Measurements from ENCODE around the gene MALAT1. TPM values are rescaled to one million over a fixed set of nuclear protein-coding genes. Genes with fewer than 3 reads are reported as not detected.

The MALAT1 gene
- total RNA-seq, 2 experiments from 2014 or later: 8,046 to 8,888 TPM

DNA sequence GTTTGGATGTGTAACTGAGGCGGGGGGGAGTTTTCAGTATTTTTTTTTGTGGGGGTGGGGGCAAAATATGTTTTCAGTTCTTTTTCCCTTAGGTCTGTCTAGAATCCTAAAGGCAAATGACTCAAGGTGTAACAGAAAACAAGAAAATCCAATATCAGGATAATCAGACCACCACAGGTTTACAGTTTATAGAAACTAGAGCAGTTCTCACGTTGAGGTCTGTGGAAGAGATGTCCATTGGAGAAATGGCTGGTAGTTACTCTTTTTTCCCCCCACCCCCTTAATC is 2.3 kb downstream of the MALAT1 start:
- POLR2A ChIA-PET: interaction anchor here (0.9 to 26.8 kb wide), 6 partner anchors 9 to 130 kb away, joined by 3 to 4089 read pairs (median 242); partner anchors contain the start of genes EHBP1L1, MALAT1 and NEAT1
- DNase-seq: no peak
- no peak overlapping the region for H3K27ac Mint-ChIP-seq
- H3K4me1 Mint-ChIP-seq (ENCODE audit: low read depth): peaks cover 30% of the 10 kb centered on the region
- H3K4me3 Mint-ChIP-seq: no peak overlapping the region
- H3K36me3 Mint-ChIP-seq: peaks cover 3% of the 10 kb centered on the region
- no peaks in the 10 kb centered on the region for H3K9me3 Mint-ChIP-seq
- CTCF ChIA-PET: interaction anchor here (5.5 kb wide), 1 partner anchor 85 kb away, joined by 46 read pairs; no protein-coding TSS in a partner anchor
- H3K27me3 Mint-ChIP-seq: peaks cover 14% of the 10 kb centered on the region
- intact Hi-C loops (cut with micrococcal nuclease): no loop called here

DNA sequence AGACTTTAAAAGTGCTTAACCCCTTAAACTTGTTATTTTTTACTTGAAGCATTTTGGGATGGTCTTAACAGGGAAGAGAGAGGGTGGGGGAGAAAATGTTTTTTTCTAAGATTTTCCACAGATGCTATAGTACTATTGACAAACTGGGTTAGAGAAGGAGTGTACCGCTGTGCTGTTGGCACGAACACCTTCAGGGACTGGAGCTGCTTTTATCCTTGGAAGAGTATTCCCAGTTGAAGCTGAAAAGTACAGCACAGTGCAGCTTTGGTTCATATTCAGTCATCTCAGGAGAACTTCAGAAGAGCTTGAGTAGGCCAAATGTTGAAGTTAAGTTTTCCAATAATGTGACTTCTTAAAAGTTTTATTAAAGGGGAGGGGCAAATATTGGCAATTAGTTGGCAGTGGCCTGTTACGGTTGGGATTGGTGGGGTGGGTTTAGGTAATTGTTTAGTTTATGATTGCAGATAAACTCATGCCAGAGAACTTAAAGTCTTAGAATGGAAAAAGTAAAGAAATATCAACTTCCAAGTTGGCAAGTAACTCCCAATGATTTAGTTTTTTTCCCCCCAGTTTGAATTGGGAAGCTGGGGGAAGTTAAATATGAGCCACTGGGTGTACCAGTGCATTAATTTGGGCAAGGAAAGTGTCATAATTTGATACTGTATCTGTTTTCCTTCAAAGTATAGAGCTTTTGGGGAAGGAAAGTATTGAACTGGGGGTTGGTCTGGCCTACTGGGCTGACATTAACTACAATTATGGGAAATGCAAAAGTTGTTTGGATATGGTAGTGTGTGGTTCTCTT is 2.8 kb downstream of the MALAT1 start:
- ChIA-PET CTCF (interaction anchor here (0.8 to 2.0 kb wide), 6 partner anchors 9 to 172 kb away, joined by 3 to 16 read pairs (median 4); partner anchors contain the start of gene NEAT1), POLR2A (interaction anchor here (0.9 to 26.8 kb wide), 11 partner anchors 9 to 388 kb away, joined by 3 to 4089 read pairs (median 5); partner anchors contain the start of genes CCDC85B, EHBP1L1, FRMD8 and MALAT1)
- intact Hi-C loops (cut with micrococcal nuclease): no loop called here
- Mint-ChIP-seq H3K27ac (no peak overlapping the region), H3K27me3 (peaks cover 14% of the 10 kb centered on the region), H3K4me1 (ENCODE audit: low read depth) (peaks cover 30% of the 10 kb centered on the region), H3K36me3 (peaks cover 3% of the 10 kb centered on the region), H3K4me3 (no peak overlapping the region), H3K9me3 (no peaks in the 10 kb centered on the region)
- no peak for DNase-seq

- intact Hi-C loops (cut with micrococcal nuclease): no loop called here
- H3K27me3 Mint-ChIP-seq: peaks cover 14% of the 10 kb centered on the region
- no peak overlapping the region for H3K27ac Mint-ChIP-seq
- ChIA-PET POLR2A (interaction anchor here (0.9 to 26.8 kb wide), 12 partner anchors 9 to 388 kb away, joined by 3 to 4089 read pairs (median 5); partner anchors contain the start of genes CCDC85B, DPF2, EHBP1L1 and FRMD8), CTCF (interaction anchor here (0.8 to 2.0 kb wide), 6 partner anchors 9 to 172 kb away, joined by 3 to 16 read pairs (median 4); partner anchors contain the start of gene NEAT1)
- H3K36me3 Mint-ChIP-seq: peaks cover 3% of the 10 kb centered on the region
- H3K4me1 Mint-ChIP-seq (ENCODE audit: low read depth): peaks cover 30% of the 10 kb centered on the region
- H3K9me3 Mint-ChIP-seq: no peaks in the 10 kb centered on the region
- H3K4me3 Mint-ChIP-seq: no peak overlapping the region
- no peak for DNase-seq
Measured at GRCh38 chr11:65502274-65502554, 3.4 kb downstream of the MALAT1 start.

DNA sequence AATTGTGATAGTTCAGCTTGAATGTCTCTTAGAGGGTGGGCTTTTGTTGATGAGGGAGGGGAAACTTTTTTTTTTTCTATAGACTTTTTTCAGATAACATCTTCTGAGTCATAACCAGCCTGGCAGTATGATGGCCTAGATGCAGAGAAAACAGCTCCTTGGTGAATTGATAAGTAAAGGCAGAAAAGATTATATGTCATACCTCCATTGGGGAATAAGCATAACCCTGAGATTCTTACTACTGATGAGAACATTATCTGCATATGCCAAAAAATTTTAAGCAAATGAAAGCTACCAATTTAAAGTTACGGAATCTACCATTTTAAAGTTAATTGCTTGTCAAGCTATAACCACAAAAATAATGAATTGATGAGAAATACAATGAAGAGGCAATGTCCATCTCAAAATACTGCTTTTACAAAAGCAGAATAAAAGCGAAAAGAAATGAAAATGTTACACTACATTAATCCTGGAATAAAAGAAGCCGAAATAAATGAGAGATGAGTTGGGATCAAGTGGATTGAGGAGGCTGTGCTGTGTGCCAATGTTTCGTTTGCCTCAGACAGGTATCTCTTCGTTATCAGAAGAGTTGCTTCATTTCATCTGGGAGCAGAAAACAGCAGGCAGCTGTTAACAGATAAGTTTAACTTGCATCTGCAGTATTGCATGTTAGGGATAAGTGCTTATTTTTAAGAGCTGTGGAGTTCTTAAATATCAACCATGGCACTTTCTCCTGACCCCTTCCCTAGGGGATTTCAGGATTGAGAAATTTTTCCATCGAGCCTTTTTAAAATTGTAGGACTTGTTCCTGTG is 3.9 kb downstream of the MALAT1 start:
- H3K27me3 Mint-ChIP-seq: peaks cover 14% of the 10 kb centered on the region
- intact Hi-C loops (cut with micrococcal nuclease): no loop called here
- peaks cover 35% of the 10 kb centered on the region for H3K4me1 Mint-ChIP-seq (ENCODE audit: low read depth)
- DNase-seq: no peak
- H3K36me3 Mint-ChIP-seq: peaks cover 5% of the 10 kb centered on the region
- ChIA-PET CTCF (interaction anchor here (1.0 to 2.0 kb wide), 6 partner anchors 8 to 173 kb away, joined by 3 to 16 read pairs (median 4); partner anchors contain the start of gene NEAT1), POLR2A (interaction anchor here (0.9 to 26.8 kb wide), 13 partner anchors 8 to 387 kb away, joined by 3 to 4089 read pairs (median 5); partner anchors contain the start of genes CCDC85B, DPF2, EHBP1L1 and FRMD8)
- H3K4me3 Mint-ChIP-seq: no peak overlapping the region
- no peak overlapping the region for H3K27ac Mint-ChIP-seq
- H3K9me3 Mint-ChIP-seq: no peaks in the 10 kb centered on the region

DNA sequence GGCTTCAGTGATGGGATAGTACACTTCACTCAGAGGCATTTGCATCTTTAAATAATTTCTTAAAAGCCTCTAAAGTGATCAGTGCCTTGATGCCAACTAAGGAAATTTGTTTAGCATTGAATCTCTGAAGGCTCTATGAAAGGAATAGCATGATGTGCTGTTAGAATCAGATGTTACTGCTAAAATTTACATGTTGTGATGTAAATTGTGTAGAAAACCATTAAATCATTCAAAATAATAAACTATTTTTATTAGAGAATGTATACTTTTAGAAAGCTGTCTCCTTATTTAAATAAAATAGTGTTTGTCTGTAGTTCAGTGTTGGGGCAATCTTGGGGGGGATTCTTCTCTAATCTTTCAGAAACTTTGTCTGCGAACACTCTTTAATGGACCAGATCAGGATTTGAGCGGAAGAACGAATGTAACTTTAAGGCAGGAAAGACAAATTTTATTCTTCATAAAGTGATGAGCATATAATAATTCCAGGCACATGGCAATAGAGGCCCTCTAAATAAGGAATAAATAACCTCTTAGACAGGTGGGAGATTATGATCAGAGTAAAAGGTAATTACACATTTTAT is 4.6 kb downstream of the MALAT1 start:
- Mint-ChIP-seq H3K27ac (no peak overlapping the region), H3K4me3 (no peak overlapping the region), H3K4me1 (ENCODE audit: low read depth) (peaks cover 36% of the 10 kb centered on the region), H3K9me3 (no peaks in the 10 kb centered on the region), H3K36me3 (peaks cover 4% of the 10 kb centered on the region), H3K27me3 (peaks cover 14% of the 10 kb centered on the region)
- CTCF ChIA-PET: interaction anchor here (1.0 to 10.3 kb wide), 3 partner anchors 79 to 86 kb away, joined by 3 to 257 read pairs (median 16); partner anchors contain the start of gene NEAT1
- no peak for DNase-seq
- intact Hi-C loops (cut with micrococcal nuclease): no loop called here
- POLR2A ChIA-PET: interaction anchor here (0.6 to 26.8 kb wide), 9 partner anchors 12 to 224 kb away, joined by 3 to 4089 read pairs (median 3); partner anchors contain the start of genes DPF2, MALAT1 and NEAT1

DNA sequence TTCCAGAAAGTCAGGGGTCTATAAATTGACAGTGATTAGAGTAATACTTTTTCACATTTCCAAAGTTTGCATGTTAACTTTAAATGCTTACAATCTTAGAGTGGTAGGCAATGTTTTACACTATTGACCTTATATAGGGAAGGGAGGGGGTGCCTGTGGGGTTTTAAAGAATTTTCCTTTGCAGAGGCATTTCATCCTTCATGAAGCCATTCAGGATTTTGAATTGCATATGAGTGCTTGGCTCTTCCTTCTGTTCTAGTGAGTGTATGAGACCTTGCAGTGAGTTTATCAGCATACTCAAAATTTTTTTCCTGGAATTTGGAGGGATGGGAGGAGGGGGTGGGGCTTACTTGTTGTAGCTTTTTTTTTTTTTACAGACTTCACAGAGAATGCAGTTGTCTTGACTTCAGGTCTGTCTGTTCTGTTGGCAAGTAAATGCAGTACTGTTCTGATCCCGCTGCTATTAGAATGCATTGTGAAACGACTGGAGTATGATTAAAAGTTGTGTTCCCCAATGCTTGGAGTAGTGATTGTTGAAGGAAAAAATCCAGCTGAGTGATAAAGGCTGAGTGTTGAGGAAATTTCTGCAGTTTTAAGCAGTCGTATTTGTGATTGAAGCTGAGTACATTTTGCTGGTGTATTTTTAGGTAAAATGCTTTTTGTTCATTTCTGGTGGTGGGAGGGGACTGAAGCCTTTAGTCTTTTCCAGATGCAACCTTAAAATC is 5.3 kb downstream of the MALAT1 start:
- peaks cover 36% of the 10 kb centered on the region for H3K4me1 Mint-ChIP-seq (ENCODE audit: low read depth)
- peaks cover 4% of the 10 kb centered on the region for H3K36me3 Mint-ChIP-seq
- no peak overlapping the region for H3K27ac Mint-ChIP-seq
- intact Hi-C loops (cut with micrococcal nuclease): no loop called here
- no peak for DNase-seq
- no peaks in the 10 kb centered on the region for H3K9me3 Mint-ChIP-seq
- peaks cover 13% of the 10 kb centered on the region for H3K27me3 Mint-ChIP-seq
- no peak overlapping the region for H3K4me3 Mint-ChIP-seq
- ChIA-PET CTCF (interaction anchor here (1.0 to 10.3 kb wide), 3 partner anchors 32 to 86 kb away, joined by 3 to 257 read pairs (median 7); partner anchors contain the start of gene NEAT1), POLR2A (interaction anchor here (0.6 to 26.8 kb wide), 10 partner anchors 12 to 225 kb away, joined by 3 to 4089 read pairs (median 8); partner anchors contain the start of genes MALAT1, NEAT1, SCYL1 and SLC25A45)

DNA sequence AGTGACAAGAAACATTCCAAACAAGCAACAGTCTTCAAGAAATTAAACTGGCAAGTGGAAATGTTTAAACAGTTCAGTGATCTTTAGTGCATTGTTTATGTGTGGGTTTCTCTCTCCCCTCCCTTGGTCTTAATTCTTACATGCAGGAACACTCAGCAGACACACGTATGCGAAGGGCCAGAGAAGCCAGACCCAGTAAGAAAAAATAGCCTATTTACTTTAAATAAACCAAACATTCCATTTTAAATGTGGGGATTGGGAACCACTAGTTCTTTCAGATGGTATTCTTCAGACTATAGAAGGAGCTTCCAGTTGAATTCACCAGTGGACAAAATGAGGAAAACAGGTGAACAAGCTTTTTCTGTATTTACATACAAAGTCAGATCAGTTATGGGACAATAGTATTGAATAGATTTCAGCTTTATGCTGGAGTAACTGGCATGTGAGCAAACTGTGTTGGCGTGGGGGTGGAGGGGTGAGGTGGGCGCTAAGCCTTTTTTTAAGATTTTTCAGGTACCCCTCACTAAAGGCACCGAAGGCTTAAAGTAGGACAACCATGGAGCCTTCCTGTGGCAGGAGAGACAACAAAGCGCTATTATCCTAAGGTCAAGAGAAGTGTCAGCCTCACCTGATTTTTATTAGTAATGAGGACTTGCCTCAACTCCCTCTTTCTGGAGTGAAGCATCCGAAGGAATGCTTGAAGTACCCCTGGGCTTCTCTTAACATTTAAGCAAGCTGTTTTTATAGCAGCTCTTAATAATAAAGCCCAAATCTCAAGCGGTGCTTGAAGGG is 6.0 kb downstream of the MALAT1 start:
- ChIA-PET CTCF (interaction anchor here (1.0 to 10.3 kb wide), 6 partner anchors 27 to 123 kb away, joined by 3 to 257 read pairs (median 6); partner anchors contain the start of genes NEAT1 and SLC25A45), POLR2A (interaction anchor here (0.6 to 26.8 kb wide), 11 partner anchors 13 to 424 kb away, joined by 3 to 4089 read pairs (median 13); partner anchors contain the start of genes MALAT1, NEAT1, SCYL1 and SLC25A45)
- Mint-ChIP-seq H3K9me3 (no peaks in the 10 kb centered on the region), H3K4me3 (no peak overlapping the region), H3K27ac (no peak overlapping the region), H3K36me3 (peaks cover 4% of the 10 kb centered on the region), H3K4me1 (ENCODE audit: low read depth) (peaks cover 39% of the 10 kb centered on the region), H3K27me3 (peaks cover 13% of the 10 kb centered on the region)
- intact Hi-C loops (cut with micrococcal nuclease): no loop called here
- no peak for DNase-seq

DNA sequence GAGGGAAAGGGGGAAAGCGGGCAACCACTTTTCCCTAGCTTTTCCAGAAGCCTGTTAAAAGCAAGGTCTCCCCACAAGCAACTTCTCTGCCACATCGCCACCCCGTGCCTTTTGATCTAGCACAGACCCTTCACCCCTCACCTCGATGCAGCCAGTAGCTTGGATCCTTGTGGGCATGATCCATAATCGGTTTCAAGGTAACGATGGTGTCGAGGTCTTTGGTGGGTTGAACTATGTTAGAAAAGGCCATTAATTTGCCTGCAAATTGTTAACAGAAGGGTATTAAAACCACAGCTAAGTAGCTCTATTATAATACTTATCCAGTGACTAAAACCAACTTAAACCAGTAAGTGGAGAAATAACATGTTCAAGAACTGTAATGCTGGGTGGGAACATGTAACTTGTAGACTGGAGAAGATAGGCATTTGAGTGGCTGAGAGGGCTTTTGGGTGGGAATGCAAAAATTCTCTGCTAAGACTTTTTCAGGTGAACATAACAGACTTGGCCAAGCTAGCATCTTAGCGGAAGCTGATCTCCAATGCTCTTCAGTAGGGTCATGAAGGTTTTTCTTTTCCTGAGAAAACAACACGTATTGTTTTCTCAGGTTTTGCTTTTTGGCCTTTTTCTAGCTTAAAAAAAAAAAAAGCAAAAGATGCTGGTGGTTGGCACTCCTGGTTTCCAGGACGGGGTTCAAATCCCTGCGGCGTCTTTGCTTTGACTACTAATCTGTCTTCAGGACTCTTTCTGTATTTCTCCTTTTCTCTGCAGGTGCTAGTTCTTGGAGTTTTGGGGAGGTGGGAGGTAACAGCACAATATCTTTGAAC is 6.8 kb downstream of the MALAT1 start:
- POLR2A ChIA-PET: interaction anchor here (0.6 to 26.8 kb wide), 15 partner anchors 11 to 423 kb away, joined by 3 to 4089 read pairs (median 4); partner anchors contain the start of genes MALAT1, NEAT1, SCYL1 and SLC25A45
- Mint-ChIP-seq H3K27ac (no peak overlapping the region), H3K27me3 (peaks cover 13% of the 10 kb centered on the region), H3K4me3 (no peak overlapping the region), H3K9me3 (no peaks in the 10 kb centered on the region), H3K4me1 (ENCODE audit: low read depth) (peaks cover 44% of the 10 kb centered on the region), H3K36me3 (peaks cover 4% of the 10 kb centered on the region)
- DNase-seq: no peak
- CTCF ChIA-PET: interaction anchor here (1.0 to 10.3 kb wide), 6 partner anchors 28 to 124 kb away, joined by 3 to 257 read pairs (median 6); partner anchors contain the start of genes NEAT1 and SLC25A45
- intact Hi-C loops (cut with micrococcal nuclease): loop anchor here (2.0 kb wide), 1 partner anchor 79 kb away; no protein-coding TSS in a partner anchor

DNA sequence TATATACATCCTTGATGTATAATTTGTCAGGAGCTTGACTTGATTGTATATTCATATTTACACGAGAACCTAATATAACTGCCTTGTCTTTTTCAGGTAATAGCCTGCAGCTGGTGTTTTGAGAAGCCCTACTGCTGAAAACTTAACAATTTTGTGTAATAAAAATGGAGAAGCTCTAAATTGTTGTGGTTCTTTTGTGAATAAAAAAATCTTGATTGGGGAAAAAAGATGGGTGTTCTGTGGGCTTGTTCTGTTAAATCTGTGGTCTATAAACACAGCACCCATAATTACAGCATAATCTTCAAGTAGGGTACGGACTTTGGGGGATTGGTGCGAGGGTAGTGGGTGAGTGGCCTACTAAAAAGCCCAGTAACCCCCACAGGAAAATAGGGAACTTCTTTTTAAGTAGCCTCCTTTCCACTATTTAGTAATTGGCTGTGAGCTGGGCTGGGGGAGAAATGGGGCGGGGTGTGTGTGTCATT is 7.5 kb downstream of the MALAT1 start:
- Mint-ChIP-seq H3K9me3 (no peaks in the 10 kb centered on the region), H3K27ac (no peak overlapping the region), H3K4me3 (no peak overlapping the region), H3K4me1 (ENCODE audit: low read depth) (peaks cover 44% of the 10 kb centered on the region), H3K27me3 (peaks cover 7% of the 10 kb centered on the region), H3K36me3 (peaks cover 4% of the 10 kb centered on the region)
- ChIA-PET POLR2A (interaction anchor here (0.6 to 26.8 kb wide), 15 partner anchors 10 to 727 kb away, joined by 3 to 4089 read pairs (median 4); partner anchors contain the start of genes EHBP1L1, FAM89B, MALAT1 and NEAT1), CTCF (interaction anchor here (0.6 to 10.3 kb wide), 6 partner anchors 7 to 139 kb away, joined by 4 to 257 read pairs (median 6); partner anchors contain the start of genes MALAT1, NEAT1 and SLC25A45)
- intact Hi-C loops (cut with micrococcal nuclease): loop anchor here (2.0 kb wide), 1 partner anchor 80 kb away; no protein-coding TSS in a partner anchor
- no peak for DNase-seq
